NCI-H748 (cell line): ENCODE measurements around the gene ETDA.
"Not testable (repeated sequence)": the region's sequence is repeated elsewhere in the genome, so short reads cannot be mapped to it uniquely, and the experiment has no call there.

ENCODE experiments used
- DNase-seq: peaks from one replicate; lab custom pipeline; 2025; ENCODE audit not compliant: unreplicated experiment; lab: John Stamatoyannopoulos, UW

Gene ETDA

GRCh38 chrX:135252011-135252518, at the start of gene ETDA:
TSS of gene ETDA (plus strand) at chrX:135252061. CDS start at chrX:135253277, 1,216 bp downstream.
- DNase-seq: not testable (repeated sequence)

- peak; percentile 3 for DNase-seq
Observed at GRCh38 chrX:135206427-135206826, 45.4 kb upstream of the ETDA start.

GRCh38 chrX:135213200-135213844, 38.5 kb upstream of the ETDA start:
- DNase-seq: no peak

- not testable (repeated sequence) for DNase-seq
Observed at GRCh38 chrX:135245989-135246388, 5.9 kb upstream of the ETDA start.

- not testable (repeated sequence) for DNase-seq
Observed at GRCh38 chrX:135256087-135256684, 4.3 kb downstream of the ETDA start.

- no peak for DNase-seq
Observed at GRCh38 chrX:135256923-135257322, 5.1 kb downstream of the ETDA start.

GRCh38 chrX:135257469-135257868, 5.6 kb downstream of the ETDA start:
- no peak for DNase-seq

- not testable (repeated sequence) for DNase-seq
Observed at GRCh38 chrX:135260976-135261375, 9.1 kb downstream of the ETDA start.

GRCh38 chrX:135263376-135263775, 11.5 kb downstream of the ETDA start:
- DNase-seq: not testable (repeated sequence)

- DNase-seq: no peak
Observed at GRCh38 chrX:135264206-135264605, 12.3 kb downstream of the ETDA start.

GRCh38 chrX:135273162-135273561, 21.3 kb downstream of the ETDA start:
- DNase-seq: no peak

GRCh38 chrX:135275973-135276372, 24.1 kb downstream of the ETDA start:
- DNase-seq: no peak

- DNase-seq: no peak
Observed at GRCh38 chrX:135287266-135287823, 35.5 kb downstream of the ETDA start.

GRCh38 chrX:135295238-135295943, 43.5 kb downstream of the ETDA start:
- peak; percentile 69 for DNase-seq

- DNase-seq: no peak
Observed at GRCh38 chrX:135295944-135296305, 44.1 kb downstream of the ETDA start.

GRCh38 chrX:135302269-135302873, 50.5 kb downstream of the ETDA start:
- peak; percentile 14 for DNase-seq
